Ishikawa (cell line): ENCODE measurements around the gene GPALPP1.

Source experiments
- CEBPB ChIP-seq: IDR thresholded peaks from 2 replicates; pipeline ENCODE4 v1.6.1; 2012
- CREB1 ChIP-seq: IDR thresholded peaks from 2 replicates; pipeline ENCODE4 v1.6.1; 2012; ENCODE audit warnings: low read depth
- EP300 ChIP-seq: IDR thresholded peaks from 2 replicates; pipeline ENCODE4 v1.6.1; 2012; ENCODE audit warnings: borderline replicate concordance
- FOXM1 ChIP-seq: IDR thresholded peaks from 2 replicates; pipeline ENCODE4 v1.6.1; 2012; ENCODE audit warnings: low read depth, borderline replicate concordance
- NFIC ChIP-seq: IDR thresholded peaks from 2 replicates; pipeline ENCODE4 v1.6.1; 2012
- RAD21 ChIP-seq: IDR thresholded peaks from 2 replicates; pipeline ENCODE4 v1.6.1; 2012; ENCODE audit warnings: low read depth
- TAF1 ChIP-seq: IDR thresholded peaks from 2 replicates; pipeline ENCODE4 v1.6.1; 2012; ENCODE audit warnings: low read depth, mild to moderate bottlenecking
- TCF12 ChIP-seq: IDR thresholded peaks from 2 replicates; pipeline ENCODE4 v1.6.1; 2012; ENCODE audit warnings: low read depth
- YY1 ChIP-seq: IDR thresholded peaks from 2 replicates; pipeline ENCODE4 v1.6.1; 2012; ENCODE audit warnings: low read depth
- ZBTB7A ChIP-seq: IDR thresholded peaks from 2 replicates; pipeline ENCODE4 v1.6.1; 2012; ENCODE audit warnings: low read depth
- TF ChIP-seq, protein P1 (sequence below): IDR thresholded peaks from 2 replicates; pipeline ENCODE4 v1.6.1; 2012
- TF ChIP-seq, protein P2 (sequence below): IDR thresholded peaks from 2 replicates; pipeline ENCODE4 v1.6.1; 2012; ENCODE audit warnings: low read depth, mild to moderate bottlenecking
- TF ChIP-seq, protein P3 (sequence below): IDR thresholded peaks from 2 replicates; pipeline ENCODE4 v1.6.1; 2012

GPALPP1 gene

DNA sequence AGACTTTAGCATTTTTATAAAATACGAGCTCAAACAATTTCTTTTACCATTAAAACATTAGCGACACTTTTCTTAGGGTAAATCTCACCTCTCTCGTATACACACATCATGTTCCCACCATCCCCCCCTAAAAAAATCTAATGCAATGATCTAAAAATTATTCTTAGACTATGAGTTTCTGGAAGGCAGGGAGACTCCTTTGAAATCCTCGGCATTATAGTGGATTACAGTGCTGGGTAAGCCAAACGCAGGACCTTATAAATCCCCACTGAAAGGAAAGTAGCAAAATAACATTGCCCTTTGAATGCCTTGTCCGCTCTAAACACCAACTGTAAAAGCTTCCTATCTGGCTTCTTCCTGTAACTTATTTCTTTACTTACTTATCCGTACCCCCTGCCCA, 35.1 kb upstream of the GPALPP1 start:
- TF ChIP-seq FOXM1 (no peak), CREB1 (no peak)

DNA sequence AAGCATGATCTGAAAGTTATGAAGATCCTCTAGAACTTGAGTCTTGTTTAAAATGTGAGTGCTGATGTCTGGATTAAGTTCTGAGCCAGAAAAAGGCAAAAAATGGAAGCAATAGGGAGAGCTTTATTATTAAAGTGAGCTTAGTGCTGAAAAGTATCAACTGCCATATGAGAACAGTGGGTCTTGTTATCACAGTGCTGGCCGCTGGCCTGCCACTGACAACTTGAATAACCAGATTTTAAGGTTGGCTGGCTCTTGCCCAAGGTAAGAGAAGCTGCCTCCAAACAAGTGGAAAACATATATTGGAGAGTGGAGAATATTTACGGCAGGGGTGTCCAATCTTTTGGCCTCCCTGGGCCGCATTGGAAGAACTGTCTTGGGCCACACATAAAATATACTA, 33.9 kb upstream of the GPALPP1 start:
- TF ChIP-seq NFIC (peak; percentile 34), RAD21 (no peak)

DNA sequence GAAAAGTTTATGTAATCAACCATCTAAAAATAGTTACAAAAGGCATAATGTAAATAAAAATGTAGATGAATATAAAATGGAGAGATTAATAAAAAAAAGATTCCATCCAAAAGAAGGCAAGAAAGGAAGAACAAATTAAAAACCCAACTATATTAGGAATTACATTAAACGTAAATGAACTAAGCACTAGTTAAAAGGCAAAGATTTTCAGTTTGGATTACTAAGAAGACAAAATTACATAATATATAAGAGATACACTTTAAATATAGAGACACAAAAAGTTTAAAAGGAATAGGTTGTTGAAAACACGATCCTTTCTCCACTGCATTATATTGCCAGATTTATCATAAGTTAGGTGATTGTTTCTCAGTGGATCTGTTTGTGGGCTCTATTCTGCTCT, 27.3 kb upstream of the GPALPP1 start:
- TF ChIP-seq CEBPB (no peak), FOXM1 (no peak)
- TF ChIP-seq, protein P1, sequence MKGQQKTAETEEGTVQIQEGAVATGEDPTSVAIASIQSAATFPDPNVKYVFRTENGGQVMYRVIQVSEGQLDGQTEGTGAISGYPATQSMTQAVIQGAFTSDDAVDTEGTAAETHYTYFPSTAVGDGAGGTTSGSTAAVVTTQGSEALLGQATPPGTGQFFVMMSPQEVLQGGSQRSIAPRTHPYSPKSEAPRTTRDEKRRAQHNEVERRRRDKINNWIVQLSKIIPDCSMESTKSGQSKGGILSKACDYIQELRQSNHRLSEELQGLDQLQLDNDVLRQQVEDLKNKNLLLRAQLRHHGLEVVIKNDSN: no peak

DNA sequence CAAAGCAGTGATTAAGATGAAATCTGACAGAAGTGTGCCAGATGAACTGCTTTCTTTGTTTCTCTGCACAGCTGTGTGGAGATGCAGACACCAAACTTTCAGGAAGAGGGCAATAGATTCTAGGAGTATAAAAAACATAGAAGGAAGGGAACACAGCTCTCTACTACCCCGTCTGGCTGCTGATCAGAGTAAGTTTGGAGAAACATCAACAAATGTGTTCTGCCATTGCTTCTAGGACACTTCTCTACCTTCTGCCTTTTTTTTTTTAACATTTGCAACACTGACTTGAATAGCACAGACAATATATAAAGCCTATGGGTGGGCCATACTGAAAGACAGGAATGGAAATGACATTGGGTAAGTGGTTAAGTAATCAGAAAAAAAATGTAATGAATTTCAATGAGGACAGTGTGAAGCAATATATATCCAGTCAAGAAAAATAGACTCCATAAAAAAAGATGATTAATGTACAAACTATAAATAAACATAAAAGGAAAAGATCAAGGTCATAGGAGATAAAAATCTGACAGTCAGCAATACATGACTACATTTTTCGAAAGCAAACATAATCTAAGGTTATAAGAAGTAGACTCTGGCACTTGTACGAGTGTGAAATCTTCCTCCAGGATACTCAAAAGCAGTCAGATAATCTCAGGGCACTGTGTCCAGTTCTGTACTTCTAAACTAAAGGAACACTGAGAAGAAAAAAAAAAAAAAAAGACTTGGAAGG, 21.5 kb upstream of the GPALPP1 start:
- TF ChIP-seq, protein P2, sequence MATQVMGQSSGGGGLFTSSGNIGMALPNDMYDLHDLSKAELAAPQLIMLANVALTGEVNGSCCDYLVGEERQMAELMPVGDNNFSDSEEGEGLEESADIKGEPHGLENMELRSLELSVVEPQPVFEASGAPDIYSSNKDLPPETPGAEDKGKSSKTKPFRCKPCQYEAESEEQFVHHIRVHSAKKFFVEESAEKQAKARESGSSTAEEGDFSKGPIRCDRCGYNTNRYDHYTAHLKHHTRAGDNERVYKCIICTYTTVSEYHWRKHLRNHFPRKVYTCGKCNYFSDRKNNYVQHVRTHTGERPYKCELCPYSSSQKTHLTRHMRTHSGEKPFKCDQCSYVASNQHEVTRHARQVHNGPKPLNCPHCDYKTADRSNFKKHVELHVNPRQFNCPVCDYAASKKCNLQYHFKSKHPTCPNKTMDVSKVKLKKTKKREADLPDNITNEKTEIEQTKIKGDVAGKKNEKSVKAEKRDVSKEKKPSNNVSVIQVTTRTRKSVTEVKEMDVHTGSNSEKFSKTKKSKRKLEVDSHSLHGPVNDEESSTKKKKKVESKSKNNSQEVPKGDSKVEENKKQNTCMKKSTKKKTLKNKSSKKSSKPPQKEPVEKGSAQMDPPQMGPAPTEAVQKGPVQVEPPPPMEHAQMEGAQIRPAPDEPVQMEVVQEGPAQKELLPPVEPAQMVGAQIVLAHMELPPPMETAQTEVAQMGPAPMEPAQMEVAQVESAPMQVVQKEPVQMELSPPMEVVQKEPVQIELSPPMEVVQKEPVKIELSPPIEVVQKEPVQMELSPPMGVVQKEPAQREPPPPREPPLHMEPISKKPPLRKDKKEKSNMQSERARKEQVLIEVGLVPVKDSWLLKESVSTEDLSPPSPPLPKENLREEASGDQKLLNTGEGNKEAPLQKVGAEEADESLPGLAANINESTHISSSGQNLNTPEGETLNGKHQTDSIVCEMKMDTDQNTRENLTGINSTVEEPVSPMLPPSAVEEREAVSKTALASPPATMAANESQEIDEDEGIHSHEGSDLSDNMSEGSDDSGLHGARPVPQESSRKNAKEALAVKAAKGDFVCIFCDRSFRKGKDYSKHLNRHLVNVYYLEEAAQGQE: no peak
- TF ChIP-seq CEBPB (no peak), TAF1 (no peak), NFIC (no peak), TCF12 (no peak), YY1 (no peak)
- TF ChIP-seq, protein P1: no peak
- TF ChIP-seq, protein P3, sequence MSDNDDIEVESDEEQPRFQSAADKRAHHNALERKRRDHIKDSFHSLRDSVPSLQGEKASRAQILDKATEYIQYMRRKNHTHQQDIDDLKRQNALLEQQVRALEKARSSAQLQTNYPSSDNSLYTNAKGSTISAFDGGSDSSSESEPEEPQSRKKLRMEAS: no peak

DNA sequence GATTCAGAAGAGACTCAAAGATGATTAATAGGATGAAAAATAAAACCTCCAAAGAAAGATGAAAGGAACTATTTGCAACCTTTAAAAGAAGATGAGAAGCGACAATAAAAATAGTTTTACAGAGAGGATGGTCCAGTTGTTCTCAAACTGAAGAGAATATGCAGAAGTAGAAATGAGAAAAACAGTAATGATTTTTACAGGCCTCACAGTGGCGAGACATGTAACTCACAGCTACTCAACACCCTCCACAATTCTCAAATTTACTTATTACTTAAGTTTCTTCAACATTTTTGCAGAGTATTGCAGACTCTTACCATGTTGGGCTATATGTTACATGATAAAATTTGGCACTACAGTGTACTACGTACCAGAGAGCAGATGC, 20.9 kb upstream of the GPALPP1 start:
- TF ChIP-seq EP300 (no peak), ZBTB7A (no peak)

DNA sequence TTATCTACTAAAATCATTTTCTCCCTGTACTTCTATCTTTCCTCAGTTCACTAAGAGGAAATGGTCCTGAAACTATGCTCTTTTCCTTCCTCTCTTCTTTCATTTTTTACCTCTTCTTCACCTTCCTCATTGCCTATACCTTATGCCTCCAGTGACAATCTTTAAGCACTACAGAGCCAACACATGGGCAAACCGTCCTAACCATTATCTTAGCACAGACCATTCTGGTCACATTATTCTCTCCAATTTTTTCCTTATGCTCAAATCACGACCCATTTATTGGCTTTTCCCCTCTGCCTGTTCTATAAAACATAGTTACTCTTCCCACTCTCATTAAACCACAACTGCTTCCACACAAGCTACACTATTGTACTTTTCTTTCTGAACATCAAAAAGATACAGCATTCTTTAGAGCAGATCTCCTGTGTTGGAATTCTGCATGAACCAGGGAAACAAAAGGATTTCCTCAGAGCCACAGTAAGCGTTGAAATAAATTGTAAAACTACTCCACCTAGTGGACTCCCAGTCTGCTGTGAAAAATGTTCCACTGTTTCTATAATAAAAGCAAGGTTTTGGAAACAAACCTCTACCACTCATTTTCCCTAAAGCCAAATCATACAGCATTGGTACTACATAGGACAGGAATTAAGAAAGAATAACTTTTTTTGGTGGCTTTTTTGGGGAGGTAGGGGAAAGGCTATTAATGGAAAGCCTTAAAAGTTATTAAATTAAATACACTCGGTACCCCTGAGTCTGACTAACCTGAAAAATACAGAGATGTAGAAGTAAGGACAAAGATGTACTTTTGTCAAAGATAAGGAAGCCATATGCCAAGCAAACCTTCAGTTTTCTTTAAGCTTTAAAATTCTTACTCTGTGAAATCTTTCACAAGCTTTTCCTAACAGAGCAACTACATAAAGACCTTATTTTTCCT, 19.5 kb upstream of the GPALPP1 start:
- TF ChIP-seq, protein P2: no peak
- TF ChIP-seq RAD21 (peak; percentile 73), NFIC (no peak), CREB1 (no peak)
- TF ChIP-seq, protein P1: no peak
